DND-41 (cell line): Measurements from ENCODE around the gene NAB2.

Source experiments
- EZH2 ChIP-seq: IDR thresholded peaks from 3 replicates; pipeline ENCODE4 v1.6.1; 2012; ENCODE audit warnings: borderline replicate concordance, low read depth, mild to moderate bottlenecking, moderate library complexity, low read length, inconsistent platforms; ENCODE audit not compliant: severe bottlenecking
- TF ChIP-seq, protein P1 (sequence below): IDR thresholded peaks from 2 replicates; pipeline ENCODE4 v1.5.1; 2012; ENCODE audit warnings: borderline replicate concordance, low read length, moderate library complexity, mild to moderate bottlenecking; ENCODE audit not compliant: poor library complexity, severe bottlenecking; ENCODE audit errors: extremely low read depth

DNA sequence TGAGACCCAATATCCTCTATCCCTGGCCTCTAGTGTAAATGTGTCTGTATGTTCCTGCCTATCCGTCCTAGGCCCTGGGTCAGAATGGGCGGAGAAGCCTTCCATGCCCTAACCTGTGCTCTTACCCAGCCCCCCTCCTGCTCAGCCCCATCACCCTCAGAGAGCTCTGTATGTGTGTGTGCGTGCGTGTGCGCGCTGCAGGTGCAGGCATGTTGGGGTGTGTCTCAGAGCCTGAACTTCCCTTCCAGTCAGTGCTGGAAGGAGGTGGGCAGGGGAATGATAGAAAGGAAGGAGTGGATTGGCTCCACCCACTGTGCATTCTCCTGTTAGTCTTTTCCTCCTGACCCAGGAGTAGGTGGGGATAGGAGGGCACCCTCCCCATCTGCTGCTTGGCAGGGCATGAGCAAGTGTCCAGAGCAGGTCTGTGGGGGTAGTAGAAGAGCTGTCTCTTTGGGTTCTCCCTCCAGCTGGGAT lies 7.2 kb downstream of the NAB2 start:
- TF ChIP-seq, protein P1, sequence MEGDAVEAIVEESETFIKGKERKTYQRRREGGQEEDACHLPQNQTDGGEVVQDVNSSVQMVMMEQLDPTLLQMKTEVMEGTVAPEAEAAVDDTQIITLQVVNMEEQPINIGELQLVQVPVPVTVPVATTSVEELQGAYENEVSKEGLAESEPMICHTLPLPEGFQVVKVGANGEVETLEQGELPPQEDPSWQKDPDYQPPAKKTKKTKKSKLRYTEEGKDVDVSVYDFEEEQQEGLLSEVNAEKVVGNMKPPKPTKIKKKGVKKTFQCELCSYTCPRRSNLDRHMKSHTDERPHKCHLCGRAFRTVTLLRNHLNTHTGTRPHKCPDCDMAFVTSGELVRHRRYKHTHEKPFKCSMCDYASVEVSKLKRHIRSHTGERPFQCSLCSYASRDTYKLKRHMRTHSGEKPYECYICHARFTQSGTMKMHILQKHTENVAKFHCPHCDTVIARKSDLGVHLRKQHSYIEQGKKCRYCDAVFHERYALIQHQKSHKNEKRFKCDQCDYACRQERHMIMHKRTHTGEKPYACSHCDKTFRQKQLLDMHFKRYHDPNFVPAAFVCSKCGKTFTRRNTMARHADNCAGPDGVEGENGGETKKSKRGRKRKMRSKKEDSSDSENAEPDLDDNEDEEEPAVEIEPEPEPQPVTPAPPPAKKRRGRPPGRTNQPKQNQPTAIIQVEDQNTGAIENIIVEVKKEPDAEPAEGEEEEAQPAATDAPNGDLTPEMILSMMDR: no peak
- TF ChIP-seq EZH2: no peak
